HL-60 (cell line): ENCODE measurements around the gene STAB2.

ENCODE experiments used
- DNase-seq, 2 experiments: peaks; one replicate each; pipeline ENCODE4 v3.0.0-alpha.2; 2010 to 2020; ENCODE audit warnings: low read depth in 1 of 2, low spot score in 1 of 2
- H3K27ac ChIP-seq: fragments of 250-450 bp; sonication (Bioruptor Pico); replicated peaks from 2 replicates; pipeline ENCODE4 v1.5.1; 2020; ENCODE audit warnings: mild to moderate bottlenecking, moderate library complexity
- H3K27me3 ChIP-seq: fragments of 250-450 bp; sonication (Bioruptor Pico); 2 replicates; pipeline ENCODE4 v1.5.1; 2021; ENCODE audit warnings: mild to moderate bottlenecking, moderate library complexity; ENCODE audit not compliant: insufficient read depth, poor library complexity, severe bottlenecking
- H3K4me3 ChIP-seq: replicated peaks from 2 replicates; pipeline ENCODE4 v1.5.1; 2011; ENCODE audit warnings: mild to moderate bottlenecking, control low read depth, low read length; ENCODE audit not compliant: insufficient read depth
- GABPA ChIP-seq: IDR thresholded peaks from 2 replicates; pipeline ENCODE4 v1.6.1; 2012; ENCODE audit warnings: low read depth
- POLR2AphosphoS5 ChIP-seq: IDR thresholded peaks from 2 replicates; pipeline ENCODE4 v1.6.1; 2012; ENCODE audit warnings: low read depth
- SPI1 ChIP-seq: IDR thresholded peaks from 2 replicates; pipeline ENCODE4 v1.6.1; 2012; ENCODE audit warnings: low read depth, mild to moderate bottlenecking, borderline replicate concordance
- TF ChIP-seq, protein P1 (sequence below): IDR thresholded peaks from one replicate; pipeline ENCODE4 v1.5.1; 2011; ENCODE audit warnings: low read length, control low read depth, inconsistent platforms; ENCODE audit not compliant: insufficient read depth
- TF ChIP-seq, protein P2 (sequence below): IDR thresholded peaks from 2 replicates; pipeline ENCODE4 v1.6.1; 2012; ENCODE audit warnings: low read depth; ENCODE audit not compliant: insufficient replicate concordance

The STAB2 gene

DNA sequence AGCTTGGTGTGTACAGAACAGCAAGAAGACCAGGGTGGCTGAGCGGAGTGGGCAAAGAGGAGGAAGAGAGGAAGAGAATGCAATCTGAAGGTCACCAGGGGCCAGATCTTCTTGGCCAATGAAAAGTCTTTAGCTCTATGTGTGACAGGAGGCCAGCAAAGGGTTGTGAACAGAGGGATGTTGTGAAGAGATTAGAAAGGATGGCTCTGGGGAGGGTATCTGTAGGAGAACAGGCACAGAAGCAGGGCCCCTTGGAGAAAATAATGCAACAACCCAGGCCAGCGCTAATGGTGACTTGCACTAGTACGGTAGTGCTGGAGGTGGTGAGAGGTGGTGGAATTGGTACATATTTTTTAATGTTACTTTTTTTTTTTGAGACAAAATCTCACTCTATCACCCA lies 156.7 kb downstream of the STAB2 start:
- no peak for DNase-seq

DNA sequence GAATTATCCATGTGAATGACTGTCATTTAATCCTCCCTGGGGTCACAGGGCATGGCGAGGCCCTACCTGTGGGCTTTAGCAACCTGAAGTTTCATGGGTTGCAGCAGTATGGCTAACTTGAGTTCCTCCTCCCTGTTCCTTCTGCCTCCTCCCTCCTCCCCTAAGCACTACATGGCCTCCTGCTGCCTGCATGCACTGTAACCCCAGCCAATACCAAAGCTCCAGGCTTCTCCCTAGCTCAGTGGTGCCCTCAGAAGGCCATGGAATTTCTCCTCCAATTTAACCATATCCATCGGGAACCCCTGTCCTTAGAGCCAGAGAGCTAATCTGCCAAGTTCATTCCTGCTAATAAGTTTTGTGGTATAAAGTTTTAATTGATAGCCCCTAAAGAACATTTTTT lies 158.9 kb downstream of the STAB2 start:
- TF ChIP-seq SPI1 (no peak), POLR2AphosphoS5 (no peak), GABPA (no peak)
- TF ChIP-seq, protein P1, sequence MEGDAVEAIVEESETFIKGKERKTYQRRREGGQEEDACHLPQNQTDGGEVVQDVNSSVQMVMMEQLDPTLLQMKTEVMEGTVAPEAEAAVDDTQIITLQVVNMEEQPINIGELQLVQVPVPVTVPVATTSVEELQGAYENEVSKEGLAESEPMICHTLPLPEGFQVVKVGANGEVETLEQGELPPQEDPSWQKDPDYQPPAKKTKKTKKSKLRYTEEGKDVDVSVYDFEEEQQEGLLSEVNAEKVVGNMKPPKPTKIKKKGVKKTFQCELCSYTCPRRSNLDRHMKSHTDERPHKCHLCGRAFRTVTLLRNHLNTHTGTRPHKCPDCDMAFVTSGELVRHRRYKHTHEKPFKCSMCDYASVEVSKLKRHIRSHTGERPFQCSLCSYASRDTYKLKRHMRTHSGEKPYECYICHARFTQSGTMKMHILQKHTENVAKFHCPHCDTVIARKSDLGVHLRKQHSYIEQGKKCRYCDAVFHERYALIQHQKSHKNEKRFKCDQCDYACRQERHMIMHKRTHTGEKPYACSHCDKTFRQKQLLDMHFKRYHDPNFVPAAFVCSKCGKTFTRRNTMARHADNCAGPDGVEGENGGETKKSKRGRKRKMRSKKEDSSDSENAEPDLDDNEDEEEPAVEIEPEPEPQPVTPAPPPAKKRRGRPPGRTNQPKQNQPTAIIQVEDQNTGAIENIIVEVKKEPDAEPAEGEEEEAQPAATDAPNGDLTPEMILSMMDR, result no peak
- TF ChIP-seq, protein P2, sequence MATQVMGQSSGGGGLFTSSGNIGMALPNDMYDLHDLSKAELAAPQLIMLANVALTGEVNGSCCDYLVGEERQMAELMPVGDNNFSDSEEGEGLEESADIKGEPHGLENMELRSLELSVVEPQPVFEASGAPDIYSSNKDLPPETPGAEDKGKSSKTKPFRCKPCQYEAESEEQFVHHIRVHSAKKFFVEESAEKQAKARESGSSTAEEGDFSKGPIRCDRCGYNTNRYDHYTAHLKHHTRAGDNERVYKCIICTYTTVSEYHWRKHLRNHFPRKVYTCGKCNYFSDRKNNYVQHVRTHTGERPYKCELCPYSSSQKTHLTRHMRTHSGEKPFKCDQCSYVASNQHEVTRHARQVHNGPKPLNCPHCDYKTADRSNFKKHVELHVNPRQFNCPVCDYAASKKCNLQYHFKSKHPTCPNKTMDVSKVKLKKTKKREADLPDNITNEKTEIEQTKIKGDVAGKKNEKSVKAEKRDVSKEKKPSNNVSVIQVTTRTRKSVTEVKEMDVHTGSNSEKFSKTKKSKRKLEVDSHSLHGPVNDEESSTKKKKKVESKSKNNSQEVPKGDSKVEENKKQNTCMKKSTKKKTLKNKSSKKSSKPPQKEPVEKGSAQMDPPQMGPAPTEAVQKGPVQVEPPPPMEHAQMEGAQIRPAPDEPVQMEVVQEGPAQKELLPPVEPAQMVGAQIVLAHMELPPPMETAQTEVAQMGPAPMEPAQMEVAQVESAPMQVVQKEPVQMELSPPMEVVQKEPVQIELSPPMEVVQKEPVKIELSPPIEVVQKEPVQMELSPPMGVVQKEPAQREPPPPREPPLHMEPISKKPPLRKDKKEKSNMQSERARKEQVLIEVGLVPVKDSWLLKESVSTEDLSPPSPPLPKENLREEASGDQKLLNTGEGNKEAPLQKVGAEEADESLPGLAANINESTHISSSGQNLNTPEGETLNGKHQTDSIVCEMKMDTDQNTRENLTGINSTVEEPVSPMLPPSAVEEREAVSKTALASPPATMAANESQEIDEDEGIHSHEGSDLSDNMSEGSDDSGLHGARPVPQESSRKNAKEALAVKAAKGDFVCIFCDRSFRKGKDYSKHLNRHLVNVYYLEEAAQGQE, result no peak
- Histone ChIP-seq H3K4me3 (no peak overlapping the region), H3K27me3 (no peaks in the 10 kb centered on the region), H3K27ac (no peak overlapping the region)
- DNase-seq, result no peak

More for the DNA sequence above, 156.7 kb downstream of the STAB2 start:
- no peak overlapping the region for H3K27ac ChIP-seq
- H3K27me3 ChIP-seq, result peaks cover 4% of the 10 kb centered on the region
- TF ChIP-seq, protein P2, result no peak
- no peak overlapping the region for H3K4me3 ChIP-seq

DNA sequence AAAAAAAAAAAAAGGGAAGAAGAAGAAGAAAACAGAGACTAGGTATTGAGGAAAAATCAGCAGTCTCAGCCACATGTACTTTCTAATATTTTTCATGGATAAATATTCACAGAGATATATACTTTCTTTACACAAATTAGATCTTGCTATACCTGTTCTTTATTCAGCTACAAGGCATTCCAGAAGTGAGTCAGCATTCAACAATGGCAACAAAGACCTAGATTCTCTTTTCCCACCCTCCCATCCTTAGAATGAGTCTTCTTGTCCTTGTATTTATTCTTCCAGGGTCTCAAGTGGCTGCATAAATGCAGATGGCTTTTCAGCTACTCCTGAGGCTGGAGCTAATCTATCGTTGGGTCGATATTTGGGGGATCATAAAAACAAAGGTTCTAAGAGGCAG lies 160.9 kb downstream of the STAB2 start:
- DNase-seq, result no peak
- Histone ChIP-seq H3K27ac (no peak overlapping the region), H3K4me3 (no peak overlapping the region), H3K27me3 (no peaks in the 10 kb centered on the region)
- TF ChIP-seq SPI1 (no peak), POLR2AphosphoS5 (no peak), GABPA (no peak)
- TF ChIP-seq, protein P1, result no peak
- TF ChIP-seq, protein P2, result no peak

DNA sequence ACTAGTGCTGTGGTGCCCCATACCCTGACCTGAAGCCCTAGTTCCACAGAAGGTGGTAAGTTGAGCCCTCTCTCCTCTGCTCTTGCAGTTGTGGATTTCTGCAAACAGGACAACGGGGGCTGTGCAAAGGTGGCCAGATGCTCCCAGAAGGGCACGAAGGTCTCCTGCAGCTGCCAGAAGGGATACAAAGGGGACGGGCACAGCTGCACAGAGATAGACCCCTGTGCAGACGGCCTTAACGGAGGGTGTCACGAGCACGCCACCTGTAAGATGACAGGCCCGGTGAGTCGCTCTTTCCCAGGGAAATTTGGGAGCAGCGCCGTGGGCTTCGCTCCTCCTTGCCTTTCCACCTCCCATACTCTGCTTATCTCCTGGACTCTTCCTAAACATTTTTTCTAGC lies 161.8 kb downstream of the STAB2 start:
- no peak for DNase-seq
- Histone ChIP-seq H3K27ac (no peak overlapping the region), H3K4me3 (no peak overlapping the region), H3K27me3 (no peaks in the 10 kb centered on the region)
- no peak for TF ChIP-seq SPI1
- TF ChIP-seq, protein P1, result no peak
